T-helper 1 cell treated with Interleukin-12 subunit alpha and Interleukin-12 subunit beta and Interleukin-4 antibody, amounts not matched to agents 30 ng/mL and 1 ng/mL, for 36 hours (primary cell): Measurements from ENCODE around the gene DEPDC1B. TPM values are rescaled to one million over a fixed set of nuclear protein-coding genes. Genes with fewer than 3 reads are reported as not detected.
"Not testable (repeated sequence)": the region's sequence is repeated elsewhere in the genome, so short reads cannot be mapped to it uniquely, and the experiment has no call there.

Source experiments
- intact Hi-C: fragments of 100-400 bp; cut with micrococcal nuclease; formaldehyde crosslinking; loops from one replicate; pipeline ENCODE4 v1.15.1; 2024
- total RNA-seq: library from RNA; stranded (reverse); gene quantifications from 2 replicates; pipeline ENCODE4 v1.2.3, GENCODE V29; 2022

DEPDC1B gene
- total RNA-seq, 1 donor from 2014 or later, result 28.9 TPM

DNA sequence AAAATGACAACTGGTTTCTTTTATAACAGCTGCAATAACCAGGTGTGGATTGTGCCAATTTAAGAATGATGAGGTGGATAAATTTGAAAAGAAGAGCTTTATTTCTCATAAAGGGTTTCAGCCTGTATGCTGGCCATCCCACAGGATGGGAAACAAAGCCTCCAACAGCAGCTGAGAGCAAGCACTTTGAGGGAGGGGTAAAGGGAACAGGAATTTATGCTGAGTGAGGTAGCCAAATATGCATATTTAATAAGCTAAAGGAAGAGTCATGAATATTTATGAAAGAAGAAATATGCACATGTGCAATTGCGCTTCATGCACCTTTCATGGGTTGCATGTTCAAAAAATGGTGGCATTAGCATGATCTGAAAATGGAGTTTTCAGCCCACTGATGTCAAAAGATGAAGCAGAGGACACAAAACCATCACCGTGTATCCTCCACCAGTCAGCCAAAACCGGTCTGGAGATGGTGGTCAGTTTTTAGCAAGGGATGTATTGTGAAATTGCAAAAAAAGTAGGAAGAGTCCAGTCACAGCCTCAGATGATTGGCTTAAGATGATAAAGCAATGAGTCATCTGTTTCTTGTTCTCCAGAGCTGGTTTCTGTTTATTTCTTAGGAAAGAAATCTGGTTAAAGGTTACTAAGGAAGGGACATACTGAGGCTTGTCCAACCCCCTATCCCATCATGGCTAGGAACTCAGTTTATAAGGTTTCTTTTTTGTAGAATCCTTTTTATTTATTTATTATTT lies 47.9 kb downstream of the DEPDC1B start:
- intact Hi-C loops, result no loop called here

DNA sequence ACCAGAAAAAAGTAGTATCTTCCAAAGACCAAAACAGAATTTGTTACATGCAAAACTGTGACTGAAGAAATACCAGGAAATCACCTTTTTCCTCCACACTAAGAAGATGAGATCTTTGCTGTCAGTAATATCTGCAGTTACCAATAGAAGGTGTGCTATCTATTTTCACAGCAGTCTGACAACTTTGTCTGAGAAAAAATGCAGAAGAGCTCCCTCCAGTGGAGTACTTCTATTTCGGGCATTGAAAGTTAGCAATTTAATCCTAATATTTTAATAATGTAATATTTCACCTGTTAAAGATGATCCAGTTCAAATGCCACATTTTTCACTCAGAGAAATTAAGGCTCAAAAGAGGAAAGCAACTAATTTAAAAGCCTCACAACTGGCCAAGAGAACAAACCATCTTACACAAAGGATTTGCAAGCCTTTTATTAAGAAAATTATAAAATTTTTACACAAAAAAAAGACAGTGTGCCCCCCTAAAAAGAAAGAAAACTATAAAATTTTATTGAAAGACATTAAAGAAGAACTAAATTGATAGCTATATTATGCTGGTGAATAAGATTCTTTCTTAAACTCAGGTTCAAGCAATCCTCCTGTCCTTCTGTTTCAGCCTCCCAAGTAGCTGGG lies 50.6 kb downstream of the DEPDC1B start:
- intact Hi-C loops, result loop anchor here (1.0 to 5.0 kb wide), 2 partner anchors 352 to 839 kb away; no protein-coding TSS in a partner anchor

DNA sequence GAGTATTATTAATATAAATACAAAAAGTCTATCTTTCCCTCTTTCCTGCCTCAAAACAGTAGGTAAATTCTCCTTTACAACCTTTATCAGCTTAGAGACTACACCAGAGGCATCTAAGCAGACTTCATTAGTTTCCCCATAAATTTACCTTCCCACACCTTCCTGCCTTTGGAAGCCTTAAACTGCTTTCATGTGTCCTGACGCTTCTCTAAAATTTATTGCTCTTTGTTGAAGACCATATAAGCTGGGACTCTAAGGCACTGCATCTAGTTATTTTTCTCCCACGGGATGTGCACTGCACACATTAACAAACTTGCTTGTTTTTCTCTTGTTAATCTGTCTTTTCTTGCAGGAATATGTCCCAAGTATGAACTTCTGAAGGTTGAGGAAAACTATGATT lies 51.8 kb downstream of the DEPDC1B start:
- intact Hi-C loops, result loop anchor here (5.0 kb wide), 1 partner anchor 351 kb away; no protein-coding TSS in a partner anchor

- intact Hi-C loops, result no loop called here
These were observed 59.1 kb downstream of the DEPDC1B start for GRCh38 chr5:60640901-60641300.

DNA sequence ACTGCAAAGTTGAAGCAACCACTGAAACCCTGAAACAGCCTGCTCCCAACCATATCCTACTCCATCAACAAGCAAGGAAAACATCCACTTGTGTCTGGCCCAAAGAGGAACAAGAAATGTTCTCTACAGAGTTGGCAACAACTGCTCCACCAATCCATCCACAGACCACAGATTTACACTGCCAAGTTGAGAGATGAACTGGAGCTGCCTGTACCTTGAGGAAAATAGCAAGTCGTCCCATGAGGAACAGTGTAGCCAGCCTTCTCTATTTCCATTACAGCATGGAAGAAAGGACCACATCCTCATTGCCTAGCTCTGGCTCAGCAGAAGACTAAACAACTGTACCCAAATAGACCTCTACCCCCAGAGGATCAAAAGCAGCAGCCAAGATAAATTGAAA lies 60.4 kb downstream of the DEPDC1B start:
- intact Hi-C loops, result no loop called here

DNA sequence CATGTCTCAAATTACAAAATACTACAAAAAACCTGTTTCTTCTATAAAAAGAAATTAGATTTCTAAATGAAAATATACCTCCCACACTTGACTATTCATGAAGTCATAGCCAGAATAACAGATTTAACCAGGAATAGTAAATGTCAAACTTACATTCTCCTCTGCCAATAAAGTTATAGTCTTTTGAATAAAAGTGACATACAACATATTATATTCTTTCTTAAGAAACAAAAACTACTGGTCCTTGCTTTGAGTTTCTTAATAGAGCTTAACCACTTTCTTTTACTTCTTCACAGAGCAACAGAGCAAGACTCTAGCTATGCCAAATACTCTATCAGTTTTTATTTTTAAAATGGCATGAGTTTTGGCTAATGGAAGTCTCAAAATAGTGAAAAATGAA lies 61.7 kb downstream of the DEPDC1B start:
- intact Hi-C loops, result no loop called here

GRCh38 chr5:60636644-60637043 lies 63.3 kb downstream of the DEPDC1B start:
- intact Hi-C loops, result no loop called here

DNA sequence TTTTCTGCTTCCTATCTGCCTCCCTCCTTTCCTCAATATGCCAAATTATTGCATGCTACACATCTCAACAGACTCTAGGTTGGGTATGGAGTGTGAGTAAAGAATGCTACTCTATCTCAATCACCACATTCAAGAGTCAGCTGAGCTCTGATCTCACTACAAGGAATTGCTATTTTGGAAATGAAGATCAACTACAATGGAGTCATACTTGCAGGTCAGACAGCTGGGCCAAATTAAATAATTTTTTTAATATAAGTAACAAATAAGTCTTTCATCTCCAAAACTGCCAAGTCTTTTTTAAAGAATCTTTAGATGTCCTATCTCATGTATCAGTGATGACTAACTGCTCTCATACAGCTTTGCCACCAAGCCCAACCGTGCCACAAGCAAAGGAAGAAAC lies 64.0 kb downstream of the DEPDC1B start:
- intact Hi-C loops, result no loop called here

GRCh38 chr5:60634051-60634450 lies 65.9 kb downstream of the DEPDC1B start:
- intact Hi-C loops, result no loop called here

- intact Hi-C loops, result no loop called here
These were observed 66.6 kb downstream of the DEPDC1B start for GRCh38 chr5:60633341-60633740.

DNA sequence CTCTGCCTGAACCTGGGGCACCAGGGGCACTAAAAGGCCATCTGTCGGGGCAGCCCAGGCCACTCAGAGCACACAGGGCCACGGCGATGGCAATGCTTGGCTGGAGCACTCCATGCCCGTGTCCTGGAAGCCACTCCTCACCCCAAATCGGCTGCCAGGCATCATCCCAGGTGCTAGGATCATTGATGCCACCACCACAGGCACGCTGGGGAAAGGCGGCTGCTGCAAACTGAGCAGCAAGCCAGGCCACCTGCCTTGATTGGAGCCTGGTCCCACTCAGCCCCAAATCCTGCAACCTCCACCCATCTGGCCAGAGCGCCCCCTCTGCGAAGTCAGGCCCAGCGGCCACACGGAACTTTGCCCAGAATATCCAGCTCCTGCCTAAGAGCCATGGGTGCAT lies 67.8 kb downstream of the DEPDC1B start:
- intact Hi-C loops, result no loop called here

DNA sequence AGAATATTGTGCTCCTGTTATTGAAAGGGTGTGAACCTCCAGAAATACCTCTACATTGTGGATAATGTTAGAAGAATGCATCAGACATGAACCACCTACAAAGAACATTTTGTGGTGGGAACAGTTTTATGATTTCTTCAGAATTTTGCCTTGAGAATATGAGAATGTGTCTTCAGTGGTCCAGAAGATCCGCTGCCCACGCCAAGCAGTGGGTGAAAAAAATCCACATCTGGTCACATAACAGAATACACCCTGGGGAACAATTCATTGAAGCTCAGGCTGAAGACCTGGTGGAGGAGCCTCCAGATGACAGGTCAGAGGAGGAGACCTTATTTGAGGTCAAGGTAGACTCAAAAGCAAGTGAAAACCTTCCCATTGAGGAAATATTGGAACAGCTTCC lies 69.1 kb downstream of the DEPDC1B start:
- intact Hi-C loops, result no loop called here

DNA sequence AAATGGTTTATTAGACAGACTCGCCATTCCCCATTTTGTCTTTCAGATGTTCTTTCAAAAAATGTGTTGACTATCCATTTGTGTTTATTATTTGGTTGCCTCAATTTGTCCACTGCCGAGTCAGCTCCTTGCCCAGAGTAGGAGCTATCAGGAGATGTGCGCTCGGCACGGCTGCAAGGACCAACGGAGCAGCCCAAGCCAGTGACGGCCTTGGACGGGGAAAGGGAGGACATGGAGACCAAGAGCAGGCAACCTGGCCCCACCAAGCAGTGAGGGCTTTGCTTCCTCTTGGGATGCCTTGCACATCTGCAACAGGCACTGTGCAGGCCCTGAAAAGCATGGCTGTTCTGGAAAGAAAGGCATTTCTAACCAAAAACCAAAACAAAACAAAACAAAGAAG lies 69.8 kb downstream of the DEPDC1B start:
- intact Hi-C loops, result no loop called here

DNA sequence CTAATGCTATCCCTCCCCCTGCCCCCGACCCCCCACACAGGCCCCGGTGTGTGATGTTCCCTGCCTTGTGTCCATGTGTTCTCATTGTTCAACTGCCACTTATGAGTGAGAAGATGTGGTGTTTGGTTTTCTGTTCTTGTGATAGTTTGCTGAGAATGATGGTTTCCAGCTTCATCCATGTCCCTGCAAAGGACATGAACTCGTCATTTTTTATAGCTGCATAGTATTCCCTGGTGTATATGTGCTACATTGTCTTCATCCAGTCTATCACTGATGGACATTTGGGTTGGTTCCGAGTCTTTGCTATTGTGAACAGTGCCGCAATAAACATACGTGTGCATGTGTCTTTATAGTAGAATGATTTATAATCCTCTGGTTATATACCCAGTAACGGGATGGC lies 75.1 kb downstream of the DEPDC1B start:
- intact Hi-C loops, result not testable (repeated sequence)

DNA sequence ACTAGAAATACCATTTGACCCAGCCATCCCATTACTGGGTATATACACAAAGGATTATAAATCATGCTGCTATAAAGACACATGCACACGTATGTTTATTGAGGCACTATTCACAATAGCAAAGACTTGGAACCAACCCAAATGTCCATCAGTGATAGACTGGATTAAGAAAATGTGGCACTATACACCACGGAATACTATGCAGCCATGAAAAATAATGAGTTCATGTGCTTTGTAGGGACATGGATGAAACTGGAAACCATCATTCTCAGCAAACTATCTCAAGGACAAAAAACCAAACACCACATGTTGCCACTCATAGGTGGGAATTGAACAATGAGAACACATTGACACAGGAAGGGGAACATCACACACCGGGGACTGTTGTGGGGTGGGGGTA lies 79.2 kb downstream of the DEPDC1B start:
- intact Hi-C loops, result not testable (repeated sequence)

DNA sequence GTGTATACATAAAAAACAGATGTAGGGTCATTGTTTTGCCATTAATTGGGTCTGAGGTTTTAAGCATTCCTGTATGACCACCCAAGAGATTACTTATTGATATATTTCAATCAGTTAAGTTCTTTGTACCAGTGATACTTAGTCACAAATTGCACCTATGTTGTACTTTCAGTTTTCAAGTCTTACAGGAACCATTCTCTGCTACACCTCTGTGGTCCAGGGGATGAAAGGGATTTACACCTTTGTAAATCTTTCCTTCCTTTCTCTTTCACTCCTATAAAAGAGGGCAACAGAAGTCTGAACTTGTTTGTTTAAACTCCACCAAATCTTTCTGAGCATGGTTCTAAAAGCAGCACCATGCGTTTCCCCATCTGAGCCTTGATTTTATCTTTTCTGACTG lies 86.1 kb downstream of the DEPDC1B start:
- intact Hi-C loops, result no loop called here

- intact Hi-C loops, result no loop called here
These were observed 88.7 kb downstream of the DEPDC1B start for GRCh38 chr5:60611099-60611740.

- intact Hi-C loops, result no loop called here
These were observed 95.2 kb downstream of the DEPDC1B start for GRCh38 chr5:60604771-60605170.

GRCh38 chr5:60598424-60598823 lies 101.5 kb downstream of the DEPDC1B start:
- intact Hi-C loops, result no loop called here

DNA sequence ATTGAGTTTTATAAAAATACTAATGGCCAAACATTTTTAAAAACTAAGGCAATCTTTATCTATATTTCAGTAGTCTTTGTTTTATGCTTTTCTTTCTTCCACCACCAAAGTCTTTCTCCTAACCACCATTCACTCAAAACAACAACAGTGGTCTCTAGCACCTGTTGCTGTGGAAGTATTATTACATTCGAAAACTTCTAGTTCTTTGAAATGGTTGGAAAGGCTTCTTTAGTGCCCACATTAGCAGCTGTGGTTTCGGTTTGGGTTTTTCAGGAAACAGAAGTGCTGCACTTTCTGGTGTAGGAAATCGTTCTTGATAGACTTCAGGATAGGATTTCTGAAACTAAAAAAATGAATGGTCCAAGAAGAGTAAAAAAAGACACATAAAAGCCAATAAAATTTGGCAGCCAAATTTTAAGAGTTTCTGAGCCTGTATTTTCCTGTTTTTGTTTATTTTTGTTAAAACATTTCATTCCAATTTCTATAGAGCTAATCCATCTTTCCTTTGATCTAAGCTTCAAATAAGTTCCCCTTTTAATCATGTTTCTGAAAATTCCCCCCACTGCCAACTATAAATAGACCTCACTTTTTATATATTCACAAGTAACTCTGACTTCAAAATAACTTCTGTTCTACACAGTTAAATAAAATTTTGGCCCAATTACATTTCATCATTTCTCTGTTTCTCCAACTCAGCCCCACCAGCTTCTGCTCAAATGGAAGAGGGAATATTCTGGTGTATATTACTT lies 102.2 kb downstream of the DEPDC1B start:
- intact Hi-C loops, result no loop called here

- intact Hi-C loops, result no loop called here
These were observed 105.1 kb downstream of the DEPDC1B start for GRCh38 chr5:60594715-60595477.
